ENCODE results near the gene SHLD2.

DNA sequence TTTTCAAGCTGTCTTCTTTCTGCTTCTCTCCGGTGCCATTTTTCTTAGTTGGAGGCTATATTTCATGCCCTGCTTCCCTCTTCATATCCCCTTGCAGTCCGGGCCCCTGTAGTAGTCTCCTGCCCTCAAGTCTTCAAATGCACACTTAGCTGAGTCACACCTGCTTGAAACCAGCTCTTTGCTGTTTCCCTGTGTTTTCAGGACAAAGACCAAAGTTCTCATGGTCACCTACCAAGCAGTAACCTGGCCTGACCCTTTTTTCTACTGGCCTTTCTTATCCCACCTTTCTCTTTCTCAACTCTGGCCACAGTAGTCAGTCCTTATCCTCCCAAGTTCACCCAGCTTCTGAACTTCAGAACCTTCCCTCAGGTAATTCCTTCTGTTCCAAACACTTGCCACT lies 28.8 kb upstream of the SHLD2 start:
- no peak for TF ChIP-seq FOXM1 (IDR thresholded peaks at IDR 0.05; ENCODE audit: borderline replicate concordance, low read depth)
- TF ChIP-seq RAD21 (IDR thresholded peaks at IDR 0.05; ENCODE audit: low read depth), result no peak
- no peak for TF ChIP-seq TAF1 (IDR thresholded peaks at IDR 0.05; ENCODE audit: low read depth)
- TF ChIP-seq, protein P1, sequence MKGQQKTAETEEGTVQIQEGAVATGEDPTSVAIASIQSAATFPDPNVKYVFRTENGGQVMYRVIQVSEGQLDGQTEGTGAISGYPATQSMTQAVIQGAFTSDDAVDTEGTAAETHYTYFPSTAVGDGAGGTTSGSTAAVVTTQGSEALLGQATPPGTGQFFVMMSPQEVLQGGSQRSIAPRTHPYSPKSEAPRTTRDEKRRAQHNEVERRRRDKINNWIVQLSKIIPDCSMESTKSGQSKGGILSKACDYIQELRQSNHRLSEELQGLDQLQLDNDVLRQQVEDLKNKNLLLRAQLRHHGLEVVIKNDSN (IDR thresholded peaks at IDR 0.05), result no peak
